Liver (tissue), 3 donors: Measurements from ENCODE around the gene SEC24C.

Experiments
- TAF1 ChIP-seq: conservative IDR thresholded peaks from 2 replicates; pipeline ENCODE4 v1.6.1; 2016; ENCODE audit warnings: antibody characterized with exemption, mild to moderate bottlenecking
- TF ChIP-seq, protein P1 (sequence below): fragments of 150-350 bp; IDR thresholded peaks from 2 replicates; pipeline ENCODE4 v1.5.1; 2017; ENCODE audit warnings: improper control_type of control experiment, low read depth, low read length; ENCODE audit not compliant: missing input control
- donor health status: healthy.
- donor health status: healthy.

DNA sequence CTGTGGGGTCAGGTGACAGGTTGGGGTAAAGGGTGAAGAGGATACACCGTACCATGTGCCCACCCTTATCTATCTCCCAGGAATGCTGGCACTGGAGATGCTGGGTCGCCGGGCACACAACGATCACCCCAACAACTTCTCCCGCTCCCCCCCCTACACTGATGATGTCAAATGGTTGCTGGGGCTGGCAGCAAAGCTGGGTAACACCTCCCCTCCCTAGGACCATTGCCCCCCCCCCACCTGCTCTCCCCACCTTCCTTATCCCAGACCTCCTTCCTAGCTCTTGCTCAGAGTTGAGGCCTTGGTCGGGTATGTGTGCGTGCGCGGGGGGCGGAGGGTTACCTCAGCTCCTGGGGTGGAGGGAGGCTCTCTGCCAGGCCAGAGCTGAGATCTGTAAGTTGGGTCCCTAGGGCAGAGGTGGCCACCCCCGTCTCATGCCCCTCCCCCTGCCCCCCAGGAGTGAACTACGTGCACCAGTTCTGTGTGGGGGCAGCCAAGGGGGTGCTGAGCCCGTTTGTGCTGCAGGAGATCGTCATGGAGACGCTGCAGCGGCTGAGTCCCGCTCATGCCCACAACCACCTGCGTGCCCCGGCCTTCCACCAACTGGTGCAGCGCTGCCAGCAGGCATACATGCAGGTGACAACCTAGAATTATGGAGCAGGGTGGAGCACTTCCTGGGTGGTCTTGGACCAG, 56.5 kb downstream of the SEC24C start:
- TF ChIP-seq TAF1 = no peak
- TF ChIP-seq, protein P1, sequence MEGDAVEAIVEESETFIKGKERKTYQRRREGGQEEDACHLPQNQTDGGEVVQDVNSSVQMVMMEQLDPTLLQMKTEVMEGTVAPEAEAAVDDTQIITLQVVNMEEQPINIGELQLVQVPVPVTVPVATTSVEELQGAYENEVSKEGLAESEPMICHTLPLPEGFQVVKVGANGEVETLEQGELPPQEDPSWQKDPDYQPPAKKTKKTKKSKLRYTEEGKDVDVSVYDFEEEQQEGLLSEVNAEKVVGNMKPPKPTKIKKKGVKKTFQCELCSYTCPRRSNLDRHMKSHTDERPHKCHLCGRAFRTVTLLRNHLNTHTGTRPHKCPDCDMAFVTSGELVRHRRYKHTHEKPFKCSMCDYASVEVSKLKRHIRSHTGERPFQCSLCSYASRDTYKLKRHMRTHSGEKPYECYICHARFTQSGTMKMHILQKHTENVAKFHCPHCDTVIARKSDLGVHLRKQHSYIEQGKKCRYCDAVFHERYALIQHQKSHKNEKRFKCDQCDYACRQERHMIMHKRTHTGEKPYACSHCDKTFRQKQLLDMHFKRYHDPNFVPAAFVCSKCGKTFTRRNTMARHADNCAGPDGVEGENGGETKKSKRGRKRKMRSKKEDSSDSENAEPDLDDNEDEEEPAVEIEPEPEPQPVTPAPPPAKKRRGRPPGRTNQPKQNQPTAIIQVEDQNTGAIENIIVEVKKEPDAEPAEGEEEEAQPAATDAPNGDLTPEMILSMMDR = no peak
